Measurements from ENCODE around the gene ZFP57. TPM values are rescaled to one million over a fixed set of nuclear protein-coding genes. Genes with fewer than 3 reads are reported as not detected.

The ZFP57 gene
- total and polyA plus RNA-seq, 2 experiments from 2014 or later = 0.59 to 0.84 TPM

GRCh38 chr6:29633534-29633905, 47.4 kb downstream of the ZFP57 start:
- Histone ChIP-seq H4K20me1 (replicated peaks; ENCODE audit: insufficient read depth) (peaks cover 9% of the 10 kb centered on the region; the same call in 1 of the 2 replicates), H3F3A (replicated peaks; ENCODE audit: low read depth) (peaks cover 19% of the 10 kb centered on the region), H3K4me1 (ENCODE audit: insufficient read depth) (peaks cover 41% of the 10 kb centered on the region), H2AFZ (peak overlapping the region; percentile 56), H3K79me2 (replicated peaks; ENCODE audit: insufficient read depth) (peaks cover 36% of the 10 kb centered on the region), H3K36me3 (ENCODE audit: insufficient read depth) (no peaks in the 10 kb centered on the region), H3K27me3 (ENCODE audit: insufficient read depth) (no peaks in the 10 kb centered on the region), H3K4me2 (peak overlapping the region; percentile 91), H3K9me2 (ENCODE audit: insufficient read depth) (no peaks in the 10 kb centered on the region), H3K4me3 (peak overlapping the region; percentile 93), H3K27ac (ENCODE audit: low read depth) (peak overlapping the region; percentile 96)
- H3K27ac Mint-ChIP-seq = peak overlapping the region; percentile 92
- H3K9me3 Mint-ChIP-seq = no peaks in the 10 kb centered on the region
- TF ChIP-seq POLR2AphosphoS5 (IDR thresholded peaks at IDR 0.05; ENCODE audit: low read depth) = no peak
- TF ChIP-seq ZNF462 (CRISPR knock-in tag; IDR thresholded peaks at IDR 0.05) = no peak
- TF ChIP-seq CREB1 (CRISPR knock-in tag; IDR thresholded peaks at IDR 0.05; ENCODE audit: low read depth) = no peak
- TF ChIP-seq REST (IDR thresholded peaks at IDR 0.05; ENCODE audit: unreplicated experiment) = no peak
- peaks cover 3% of the 10 kb centered on the region; the same call in 2 of the 3 replicates for H3K36me3 Mint-ChIP-seq (ENCODE audit: low read depth)
- DNase-seq (ENCODE audit: low spot score) = no peak
- peaks cover 57% of the 10 kb centered on the region for H3K4me1 Mint-ChIP-seq
- peak; percentile 1; the same call in 2 of the 3 replicates for ATAC-seq
- peaks cover 11% of the 10 kb centered on the region for H3K27me3 Mint-ChIP-seq (ENCODE audit: insufficient read depth, low read depth, poor library complexity)
- H3K4me3 Mint-ChIP-seq = peak overlapping the region; percentile 86

Measured in GM23338 (cell line).